ENCODE data around the gene PKN3. TPM values are rescaled to one million over a fixed set of nuclear protein-coding genes. Genes with fewer than 3 reads are reported as not detected.

PKN3 gene
- total RNA-seq, 1 donor from 2014 or later, result 30.0 TPM

GRCh38 chr9:128716581-128717254 is 14.4 kb downstream of the PKN3 start:
- TF ChIP-seq CTCF (conservative IDR thresholded peaks at IDR 0.05), result no peak
- no peak overlapping the region for H3K27ac Mint-ChIP-seq (ENCODE audit: unreplicated experiment)
- DNase-seq (ENCODE audit: low read depth, low spot score), result no peak
- no peaks in the 10 kb centered on the region for H3K36me3 Mint-ChIP-seq (ENCODE audit: low read depth)
- H3K4me3 Mint-ChIP-seq, result no peak overlapping the region
- H3K27me3 Mint-ChIP-seq (ENCODE audit: low read depth), result no peaks in the 10 kb centered on the region
- H3K4me1 Mint-ChIP-seq, result no peaks in the 10 kb centered on the region
- H3K9me3 Mint-ChIP-seq, result no peaks in the 10 kb centered on the region

- H3K9me3 Mint-ChIP-seq, result no peaks in the 10 kb centered on the region
- TF ChIP-seq CTCF (conservative IDR thresholded peaks at IDR 0.05), result no peak
- H3K27ac Mint-ChIP-seq (ENCODE audit: unreplicated experiment), result no peak overlapping the region
- DNase-seq (ENCODE audit: low read depth, low spot score), result no peak
- no peaks in the 10 kb centered on the region for H3K27me3 Mint-ChIP-seq (ENCODE audit: low read depth)
- H3K36me3 Mint-ChIP-seq (ENCODE audit: low read depth), result no peaks in the 10 kb centered on the region
- no peak overlapping the region for H3K4me3 Mint-ChIP-seq
- peaks cover 9% of the 10 kb centered on the region for H3K4me1 Mint-ChIP-seq
These were observed 15.7 kb downstream of the PKN3 start for GRCh38 chr9:128718047-128718446.

- TF ChIP-seq CTCF (conservative IDR thresholded peaks at IDR 0.05), result no peak
- no peaks in the 10 kb centered on the region for H3K36me3 Mint-ChIP-seq (ENCODE audit: low read depth)
These were observed 16.2 kb downstream of the PKN3 start for GRCh38 chr9:128718475-128718874.

GRCh38 chr9:128719919-128720605 is 17.8 kb downstream of the PKN3 start:
- Mint-ChIP-seq H3K9me3 (peaks cover 2% of the 10 kb centered on the region), H3K36me3 (ENCODE audit: low read depth) (no peaks in the 10 kb centered on the region), H3K27ac (ENCODE audit: unreplicated experiment) (no peak overlapping the region), H3K27me3 (ENCODE audit: low read depth) (peaks cover 3% of the 10 kb centered on the region), H3K4me1 (peaks cover 25% of the 10 kb centered on the region), H3K4me3 (peak overlapping the region; percentile 38)
- no peak for TF ChIP-seq CTCF (conservative IDR thresholded peaks at IDR 0.05)
- DNase-seq (ENCODE audit: low read depth, low spot score), result no peak

More at GRCh38 chr9:128718475-128718874, 16.2 kb downstream of the PKN3 start:
- Mint-ChIP-seq H3K27me3 (ENCODE audit: low read depth) (no peaks in the 10 kb centered on the region), H3K9me3 (no peaks in the 10 kb centered on the region), H3K4me3 (no peak overlapping the region), H3K27ac (ENCODE audit: unreplicated experiment) (no peak overlapping the region), H3K4me1 (peaks cover 12% of the 10 kb centered on the region)
- DNase-seq (ENCODE audit: low read depth, low spot score), result no peak

GRCh38 chr9:128720841-128721486 is 18.7 kb downstream of the PKN3 start:
- no peak for TF ChIP-seq CTCF (conservative IDR thresholded peaks at IDR 0.05)
- H3K4me1 Mint-ChIP-seq, result peaks cover 27% of the 10 kb centered on the region
- no peaks in the 10 kb centered on the region for H3K36me3 Mint-ChIP-seq (ENCODE audit: low read depth)
- H3K27me3 Mint-ChIP-seq (ENCODE audit: low read depth), result peaks cover 4% of the 10 kb centered on the region
- H3K27ac Mint-ChIP-seq (ENCODE audit: unreplicated experiment), result no peak overlapping the region
- DNase-seq (ENCODE audit: low read depth, low spot score), result no peak
- H3K4me3 Mint-ChIP-seq, result no peak overlapping the region
- peaks cover 3% of the 10 kb centered on the region for H3K9me3 Mint-ChIP-seq

Measured in neural crest cell (in vitro differentiated cells).